ENCODE measurements around the gene C4BPA.
A peak's percentile ranks its signal among the peaks of the same experiment; 100 is the strongest.

The C4BPA gene

GRCh38 chr1:207103892-207104373 is at the start of gene C4BPA:
TSS of gene C4BPA (plus strand) at chr1:207104233. CDS start at chr1:207113026, 8,793 bp downstream.
- H3K4me3 ChIP-seq, result no peak within 1 kb of the TSS
- H3K4me2 ChIP-seq, result no peak within 1 kb of the TSS
- no peak within 1 kb of the TSS for H3K9ac ChIP-seq
- no peaks in the 10 kb centered on the region for H3K36me3 ChIP-seq
- H3K27ac ChIP-seq, result no peak within 1 kb of the TSS
- TF ChIP-seq Cebpa-rat (IDR thresholded peaks at IDR 0.05), result peak; percentile 55; the same call in 1 of the 2 replicates
- no peaks in the 10 kb centered on the region for H3K27me3 ChIP-seq
- H3K4me1 ChIP-seq, result no peaks in the 10 kb centered on the region
- H3K9me3 ChIP-seq, result peaks cover 4% of the 10 kb centered on the region
- no peaks in the 10 kb centered on the region for H4K20me1 ChIP-seq

GRCh38 chr1:207054491-207054890 is 49.5 kb upstream of the C4BPA start:
- Histone ChIP-seq H3K9me3 (peaks cover 33% of the 10 kb centered on the region), H3K4me3 (no peak overlapping the region), H4K20me1 (no peaks in the 10 kb centered on the region), H3K4me2 (no peak overlapping the region), H3K27ac (no peak overlapping the region), H3K4me1 (no peaks in the 10 kb centered on the region), H3K36me3 (no peaks in the 10 kb centered on the region), H3K9ac (no peak overlapping the region), H3K27me3 (peaks cover 16% of the 10 kb centered on the region)
- no peak for TF ChIP-seq Cebpa-rat (IDR thresholded peaks at IDR 0.05)

GRCh38 chr1:207055386-207056001 is 48.5 kb upstream of the C4BPA start:
- H3K4me2 ChIP-seq, result no peak overlapping the region
- H4K20me1 ChIP-seq, result no peaks in the 10 kb centered on the region
- no peaks in the 10 kb centered on the region for H3K36me3 ChIP-seq
- no peaks in the 10 kb centered on the region for H3K4me1 ChIP-seq
- H3K9ac ChIP-seq, result no peak overlapping the region
- H3K4me3 ChIP-seq, result no peak overlapping the region
- peaks cover 13% of the 10 kb centered on the region for H3K27me3 ChIP-seq
- TF ChIP-seq Cebpa-rat (IDR thresholded peaks at IDR 0.05), result no peak
- H3K9me3 ChIP-seq, result peaks cover 30% of the 10 kb centered on the region
- no peak overlapping the region for H3K27ac ChIP-seq

GRCh38 chr1:207056673-207057072 is 47.4 kb upstream of the C4BPA start:
- Histone ChIP-seq H3K4me3 (no peak overlapping the region), H4K20me1 (no peaks in the 10 kb centered on the region), H3K27me3 (0 out of 2 replicates have a peak, but pooled peaks cover 5% of the 10 kb centered on the region), H3K9me3 (peaks cover 19% of the 10 kb centered on the region), H3K9ac (no peak overlapping the region), H3K27ac (no peak overlapping the region), H3K36me3 (no peaks in the 10 kb centered on the region), H3K4me2 (no peak overlapping the region), H3K4me1 (no peaks in the 10 kb centered on the region)
- no peak for TF ChIP-seq Cebpa-rat (IDR thresholded peaks at IDR 0.05)

GRCh38 chr1:207058252-207058651 is 45.8 kb upstream of the C4BPA start:
- Histone ChIP-seq H4K20me1 (no peaks in the 10 kb centered on the region), H3K9me3 (peaks cover 4% of the 10 kb centered on the region), H3K36me3 (no peaks in the 10 kb centered on the region), H3K4me2 (no peak overlapping the region), H3K9ac (no peak overlapping the region), H3K4me3 (no peak overlapping the region), H3K27me3 (no peaks in the 10 kb centered on the region), H3K4me1 (no peaks in the 10 kb centered on the region), H3K27ac (no peak overlapping the region)
- no peak for TF ChIP-seq Cebpa-rat (IDR thresholded peaks at IDR 0.05)

- Histone ChIP-seq H3K4me2 (no peak overlapping the region), H3K27ac (no peak overlapping the region)
- no peak for TF ChIP-seq Cebpa-rat (IDR thresholded peaks at IDR 0.05)
Measured at GRCh38 chr1:207058878-207059867, 44.9 kb upstream of the C4BPA start.

GRCh38 chr1:207059881-207060280 is 44.2 kb upstream of the C4BPA start:
- Histone ChIP-seq H3K4me2 (no peak overlapping the region), H3K9ac (no peak overlapping the region), H3K27ac (no peak overlapping the region), H3K4me1 (no peaks in the 10 kb centered on the region), H3K4me3 (no peak overlapping the region), H3K36me3 (no peaks in the 10 kb centered on the region), H3K27me3 (no peaks in the 10 kb centered on the region), H4K20me1 (no peaks in the 10 kb centered on the region), H3K9me3 (no peaks in the 10 kb centered on the region)
- no peak for TF ChIP-seq Cebpa-rat (IDR thresholded peaks at IDR 0.05)

More at GRCh38 chr1:207058878-207059867, 44.9 kb upstream of the C4BPA start:
- Histone ChIP-seq H3K9me3 (no peaks in the 10 kb centered on the region), H3K27me3 (no peaks in the 10 kb centered on the region), H3K4me1 (no peaks in the 10 kb centered on the region), H4K20me1 (no peaks in the 10 kb centered on the region), H3K9ac (no peak overlapping the region), H3K4me3 (no peak overlapping the region), H3K36me3 (no peaks in the 10 kb centered on the region)

- no peak overlapping the region for H3K4me3 ChIP-seq
- no peak overlapping the region for H3K4me2 ChIP-seq
- no peaks in the 10 kb centered on the region for H3K9me3 ChIP-seq
- H4K20me1 ChIP-seq, result no peaks in the 10 kb centered on the region
- H3K27me3 ChIP-seq, result no peaks in the 10 kb centered on the region
- H3K4me1 ChIP-seq, result no peaks in the 10 kb centered on the region
- no peak for TF ChIP-seq Cebpa-rat (IDR thresholded peaks at IDR 0.05)
- H3K9ac ChIP-seq, result no peak overlapping the region
- no peak overlapping the region for H3K27ac ChIP-seq
- no peaks in the 10 kb centered on the region for H3K36me3 ChIP-seq
Measured at GRCh38 chr1:207060596-207060995, 43.4 kb upstream of the C4BPA start.

GRCh38 chr1:207062058-207062457 is 42.0 kb upstream of the C4BPA start:
- Histone ChIP-seq H3K4me3 (no peak overlapping the region), H4K20me1 (no peaks in the 10 kb centered on the region), H3K4me2 (no peak overlapping the region), H3K36me3 (no peaks in the 10 kb centered on the region), H3K9ac (no peak overlapping the region), H3K4me1 (no peaks in the 10 kb centered on the region), H3K27ac (no peak overlapping the region), H3K27me3 (no peaks in the 10 kb centered on the region), H3K9me3 (no peaks in the 10 kb centered on the region)
- no peak for TF ChIP-seq Cebpa-rat (IDR thresholded peaks at IDR 0.05)

- Histone ChIP-seq H3K36me3 (no peaks in the 10 kb centered on the region), H3K4me2 (no peak overlapping the region)
Measured at GRCh38 chr1:207063014-207063413, 41.0 kb upstream of the C4BPA start.

More at GRCh38 chr1:207063014-207063413, 41.0 kb upstream of the C4BPA start:
- Histone ChIP-seq H4K20me1 (no peaks in the 10 kb centered on the region), H3K4me1 (no peaks in the 10 kb centered on the region), H3K4me3 (no peak overlapping the region), H3K9me3 (no peaks in the 10 kb centered on the region), H3K9ac (no peak overlapping the region), H3K27me3 (no peaks in the 10 kb centered on the region), H3K27ac (no peak overlapping the region)
- no peak for TF ChIP-seq Cebpa-rat (IDR thresholded peaks at IDR 0.05)
